ENCODE results near the gene IMMP2L. TPM values are rescaled to one million over a fixed set of nuclear protein-coding genes. Genes with fewer than 3 reads are reported as not detected.
A peak's percentile ranks its signal among the peaks of the same experiment; 100 is the strongest.

IMMP2L gene
- total RNA-seq, 2 experiments from 2014 or later: 8.9 to 18.7 TPM

DNA sequence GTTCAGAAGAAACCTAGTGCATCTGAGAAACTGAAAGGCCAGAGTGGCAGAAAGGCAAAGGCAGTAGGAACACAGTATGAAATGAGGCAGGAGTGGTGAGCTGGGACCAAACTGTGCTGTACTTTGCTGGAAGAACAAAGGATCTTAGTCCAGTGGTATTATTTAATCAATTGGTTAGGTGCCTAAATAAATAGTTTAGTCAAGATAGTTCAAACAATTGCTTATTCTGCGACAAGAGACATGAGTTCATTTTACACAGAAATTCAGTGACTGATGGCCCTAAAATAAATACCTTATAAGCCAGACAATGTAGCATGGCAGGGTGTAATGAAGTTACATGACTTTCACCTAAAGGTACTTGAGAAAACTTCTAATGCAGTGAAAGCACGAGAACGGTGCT is 653.2 kb downstream of the IMMP2L start:
- DNase-seq (no peak), ATAC-seq (ENCODE audit: poor library complexity) (no peak)
- H3K27ac ChIP-seq (ENCODE audit: low read depth in 1 of 2, low read length in 2 of 2): no peak overlapping the region
- no peaks in the 10 kb centered on the region for H3K36me3 Mint-ChIP-seq (ENCODE audit: low read depth)
- ChIA-PET CTCF (no interaction called here), POLR2A (no interaction called here)
- no peak overlapping the region for H3K4me3 Mint-ChIP-seq
- H3K9me3 Mint-ChIP-seq: peaks cover 2% of the 10 kb centered on the region
- no peak overlapping the region for H3K27ac Mint-ChIP-seq
- H3K4me1 ChIP-seq (ENCODE audit: insufficient read depth, low read length): no peaks in the 10 kb centered on the region
- H3K9me3 ChIP-seq (ENCODE audit: control insufficient read depth in 1 of 2, insufficient read depth in 1 of 2, low read length in 2 of 2): no peaks in the 10 kb centered on the region
- TF ChIP-seq, protein P1, sequence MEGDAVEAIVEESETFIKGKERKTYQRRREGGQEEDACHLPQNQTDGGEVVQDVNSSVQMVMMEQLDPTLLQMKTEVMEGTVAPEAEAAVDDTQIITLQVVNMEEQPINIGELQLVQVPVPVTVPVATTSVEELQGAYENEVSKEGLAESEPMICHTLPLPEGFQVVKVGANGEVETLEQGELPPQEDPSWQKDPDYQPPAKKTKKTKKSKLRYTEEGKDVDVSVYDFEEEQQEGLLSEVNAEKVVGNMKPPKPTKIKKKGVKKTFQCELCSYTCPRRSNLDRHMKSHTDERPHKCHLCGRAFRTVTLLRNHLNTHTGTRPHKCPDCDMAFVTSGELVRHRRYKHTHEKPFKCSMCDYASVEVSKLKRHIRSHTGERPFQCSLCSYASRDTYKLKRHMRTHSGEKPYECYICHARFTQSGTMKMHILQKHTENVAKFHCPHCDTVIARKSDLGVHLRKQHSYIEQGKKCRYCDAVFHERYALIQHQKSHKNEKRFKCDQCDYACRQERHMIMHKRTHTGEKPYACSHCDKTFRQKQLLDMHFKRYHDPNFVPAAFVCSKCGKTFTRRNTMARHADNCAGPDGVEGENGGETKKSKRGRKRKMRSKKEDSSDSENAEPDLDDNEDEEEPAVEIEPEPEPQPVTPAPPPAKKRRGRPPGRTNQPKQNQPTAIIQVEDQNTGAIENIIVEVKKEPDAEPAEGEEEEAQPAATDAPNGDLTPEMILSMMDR (IDR thresholded peaks at IDR 0.05): no peak
- no peaks in the 10 kb centered on the region for H3K27me3 Mint-ChIP-seq
- H3K27me3 ChIP-seq (ENCODE audit: control insufficient read depth in 1 of 2, insufficient read depth in 2 of 2, low read length in 2 of 2): no peaks in the 10 kb centered on the region
- no peak overlapping the region for H3K4me3 ChIP-seq (ENCODE audit: low read length)
- no peaks in the 10 kb centered on the region for H3K36me3 ChIP-seq (ENCODE audit: insufficient read depth, low read length)
- H3K4me1 Mint-ChIP-seq (ENCODE audit: low read depth): peaks cover 12% of the 10 kb centered on the region
- intact Hi-C loops (cut with DNase I, micrococcal nuclease): no loop called here

DNA sequence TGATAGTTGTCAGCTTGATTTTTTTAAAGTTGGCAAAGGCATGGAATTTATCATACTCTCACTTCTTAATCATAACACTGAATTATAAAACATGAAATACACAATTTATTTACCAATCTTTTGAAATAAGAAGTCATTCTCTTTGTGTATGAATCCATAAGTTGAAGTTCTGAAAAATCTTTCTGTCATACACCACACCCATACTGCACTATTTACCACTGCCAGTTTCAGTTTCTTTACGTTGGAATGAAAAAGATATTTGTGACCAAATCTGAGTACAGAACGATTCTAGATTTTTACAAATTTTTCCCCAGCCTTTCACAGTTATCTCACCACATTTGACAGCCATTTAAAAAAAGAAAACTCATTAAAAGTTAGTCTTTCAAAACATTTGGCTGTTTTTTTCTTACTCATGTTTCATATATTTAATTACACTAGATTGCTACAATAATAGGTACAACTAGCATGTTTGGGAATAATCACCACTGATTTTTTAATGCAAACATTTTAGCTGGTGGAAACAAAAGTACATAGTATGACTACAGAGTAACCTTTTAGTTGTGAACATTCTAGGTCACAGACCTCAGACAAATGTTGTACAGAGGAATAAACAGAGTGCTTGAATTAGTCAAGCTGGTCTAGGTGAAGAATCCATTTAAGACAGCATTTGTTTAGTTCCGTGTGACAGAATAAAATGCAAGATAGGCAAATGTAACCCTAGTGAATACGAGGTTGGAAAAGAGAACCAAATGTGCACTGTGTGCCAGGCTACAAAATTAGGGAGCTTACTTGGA is 656.3 kb downstream of the IMMP2L start:
- intact Hi-C loops (cut with DNase I, micrococcal nuclease): no loop called here
- Histone ChIP-seq H3K36me3 (ENCODE audit: insufficient read depth, low read length) (no peaks in the 10 kb centered on the region), H3K4me3 (ENCODE audit: low read length) (no peak overlapping the region), H3K9me3 (ENCODE audit: control insufficient read depth in 1 of 2, insufficient read depth in 1 of 2, low read length in 2 of 2) (no peaks in the 10 kb centered on the region), H3K4me1 (ENCODE audit: insufficient read depth, low read length) (no peaks in the 10 kb centered on the region), H3K27ac (ENCODE audit: low read depth in 1 of 2, low read length in 2 of 2) (no peak overlapping the region), H3K27me3 (ENCODE audit: control insufficient read depth in 1 of 2, insufficient read depth in 2 of 2, low read length in 2 of 2) (no peaks in the 10 kb centered on the region)
- TF ChIP-seq, protein P1 (IDR thresholded peaks at IDR 0.05): no peak
- H3K27me3 Mint-ChIP-seq: no peaks in the 10 kb centered on the region
- no peak for ATAC-seq (ENCODE audit: poor library complexity)
- POLR2A ChIA-PET: no interaction called here
- H3K4me1 Mint-ChIP-seq (ENCODE audit: low read depth): peaks cover 12% of the 10 kb centered on the region
- no peaks in the 10 kb centered on the region for H3K36me3 Mint-ChIP-seq (ENCODE audit: low read depth)
- peak overlapping the region; percentile 55 for H3K4me3 Mint-ChIP-seq
- no peak overlapping the region for H3K27ac Mint-ChIP-seq
- peak in 1 of 14 experiments; percentile 2 for DNase-seq
- CTCF ChIA-PET: no interaction called here
- H3K9me3 Mint-ChIP-seq: peaks cover 2% of the 10 kb centered on the region

DNA sequence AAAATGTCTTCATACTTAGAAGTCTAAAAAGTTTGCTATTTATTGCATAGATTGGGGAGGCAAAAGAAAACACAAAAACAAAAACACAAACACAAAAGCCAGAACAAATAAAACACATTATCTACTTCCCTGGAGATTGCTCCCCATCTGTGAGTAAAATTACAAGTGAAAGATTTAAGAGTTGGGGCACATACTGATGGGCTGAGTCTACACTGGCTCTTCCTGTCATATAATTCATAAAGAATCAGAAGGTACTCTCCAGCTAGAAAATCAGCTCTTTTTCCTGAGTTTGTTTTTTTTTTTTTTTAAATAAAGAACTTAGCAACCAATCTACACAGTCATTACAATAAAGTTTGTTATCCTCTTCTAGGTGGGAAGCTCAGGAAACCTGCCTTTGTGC is 663.8 kb downstream of the IMMP2L start:
- Mint-ChIP-seq H3K36me3 (ENCODE audit: low read depth) (peaks cover 6% of the 10 kb centered on the region), H3K9me3 (peaks cover 5% of the 10 kb centered on the region)

More for the DNA sequence above, 663.8 kb downstream of the IMMP2L start:
- ChIA-PET CTCF (no interaction called here), POLR2A (interaction anchor here (0.6 kb wide), 1 partner anchor 8 kb away, joined by 3 read pairs; no protein-coding TSS in a partner anchor)
- intact Hi-C loops (cut with DNase I, micrococcal nuclease): no loop called here
- H3K27ac Mint-ChIP-seq: no peak overlapping the region
- no peaks in the 10 kb centered on the region for H3K27me3 ChIP-seq (ENCODE audit: control insufficient read depth in 1 of 2, insufficient read depth in 2 of 2, low read length in 2 of 2)
- H3K4me1 ChIP-seq (ENCODE audit: insufficient read depth, low read length): no peaks in the 10 kb centered on the region
- no peaks in the 10 kb centered on the region for H3K27me3 Mint-ChIP-seq
- ATAC-seq (ENCODE audit: poor library complexity) (no peak), DNase-seq (no peak)
- H3K27ac ChIP-seq (ENCODE audit: low read depth in 1 of 2, low read length in 2 of 2): no peak overlapping the region
- no peak overlapping the region for H3K4me3 Mint-ChIP-seq
- no peaks in the 10 kb centered on the region for H3K4me1 Mint-ChIP-seq (ENCODE audit: low read depth)
- H3K9me3 ChIP-seq (ENCODE audit: control insufficient read depth in 1 of 2, insufficient read depth in 1 of 2, low read length in 2 of 2): no peaks in the 10 kb centered on the region
- no peaks in the 10 kb centered on the region for H3K36me3 ChIP-seq (ENCODE audit: insufficient read depth, low read length)
- TF ChIP-seq, protein P1 (IDR thresholded peaks at IDR 0.05): no peak
- H3K4me3 ChIP-seq (ENCODE audit: low read length): no peak overlapping the region
